GM12873 (cell line): Measurements from ENCODE around the gene KCNA3.

Source experiments
- TF ChIP-seq, protein P1 (sequence below): IDR thresholded peaks from 2 replicates; pipeline ENCODE4 v1.5.1; 2012; ENCODE audit warnings: low read depth, mild to moderate bottlenecking, moderate library complexity, low read length, control low read depth; ENCODE audit not compliant: insufficient read depth; ENCODE audit errors: missing control alignments

KCNA3 gene

DNA sequence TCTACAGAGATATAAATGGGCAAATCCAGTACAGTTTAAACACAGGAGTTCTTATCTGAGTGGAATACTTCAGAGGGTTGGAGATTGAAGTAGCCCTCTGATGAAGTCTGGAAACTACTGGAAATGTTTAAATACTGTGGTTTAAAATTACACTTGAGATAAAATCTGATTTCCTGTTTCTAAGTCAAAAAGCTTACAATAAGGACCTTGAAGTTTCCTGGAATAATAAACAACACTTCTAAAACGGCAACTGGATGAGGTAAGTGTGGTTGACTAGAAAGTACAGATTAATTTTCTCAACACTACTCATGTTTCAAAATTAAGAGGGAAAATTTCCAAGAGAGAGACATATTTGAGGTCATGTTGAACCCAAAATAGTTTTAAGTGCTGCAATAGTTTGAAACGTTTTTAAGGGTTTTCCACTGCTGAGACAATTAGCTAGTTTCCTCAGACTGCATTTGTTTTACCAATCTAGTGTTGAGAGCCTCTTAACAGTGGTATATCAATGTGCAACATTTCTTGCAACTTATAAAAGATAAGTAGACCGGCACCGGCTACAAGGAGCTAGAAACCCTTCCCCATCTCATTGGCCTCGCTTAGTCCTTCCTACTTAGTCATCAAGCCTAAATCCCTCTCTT lies 27.4 kb downstream of the KCNA3 start:
- TF ChIP-seq, protein P1, sequence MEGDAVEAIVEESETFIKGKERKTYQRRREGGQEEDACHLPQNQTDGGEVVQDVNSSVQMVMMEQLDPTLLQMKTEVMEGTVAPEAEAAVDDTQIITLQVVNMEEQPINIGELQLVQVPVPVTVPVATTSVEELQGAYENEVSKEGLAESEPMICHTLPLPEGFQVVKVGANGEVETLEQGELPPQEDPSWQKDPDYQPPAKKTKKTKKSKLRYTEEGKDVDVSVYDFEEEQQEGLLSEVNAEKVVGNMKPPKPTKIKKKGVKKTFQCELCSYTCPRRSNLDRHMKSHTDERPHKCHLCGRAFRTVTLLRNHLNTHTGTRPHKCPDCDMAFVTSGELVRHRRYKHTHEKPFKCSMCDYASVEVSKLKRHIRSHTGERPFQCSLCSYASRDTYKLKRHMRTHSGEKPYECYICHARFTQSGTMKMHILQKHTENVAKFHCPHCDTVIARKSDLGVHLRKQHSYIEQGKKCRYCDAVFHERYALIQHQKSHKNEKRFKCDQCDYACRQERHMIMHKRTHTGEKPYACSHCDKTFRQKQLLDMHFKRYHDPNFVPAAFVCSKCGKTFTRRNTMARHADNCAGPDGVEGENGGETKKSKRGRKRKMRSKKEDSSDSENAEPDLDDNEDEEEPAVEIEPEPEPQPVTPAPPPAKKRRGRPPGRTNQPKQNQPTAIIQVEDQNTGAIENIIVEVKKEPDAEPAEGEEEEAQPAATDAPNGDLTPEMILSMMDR, result no peak

DNA sequence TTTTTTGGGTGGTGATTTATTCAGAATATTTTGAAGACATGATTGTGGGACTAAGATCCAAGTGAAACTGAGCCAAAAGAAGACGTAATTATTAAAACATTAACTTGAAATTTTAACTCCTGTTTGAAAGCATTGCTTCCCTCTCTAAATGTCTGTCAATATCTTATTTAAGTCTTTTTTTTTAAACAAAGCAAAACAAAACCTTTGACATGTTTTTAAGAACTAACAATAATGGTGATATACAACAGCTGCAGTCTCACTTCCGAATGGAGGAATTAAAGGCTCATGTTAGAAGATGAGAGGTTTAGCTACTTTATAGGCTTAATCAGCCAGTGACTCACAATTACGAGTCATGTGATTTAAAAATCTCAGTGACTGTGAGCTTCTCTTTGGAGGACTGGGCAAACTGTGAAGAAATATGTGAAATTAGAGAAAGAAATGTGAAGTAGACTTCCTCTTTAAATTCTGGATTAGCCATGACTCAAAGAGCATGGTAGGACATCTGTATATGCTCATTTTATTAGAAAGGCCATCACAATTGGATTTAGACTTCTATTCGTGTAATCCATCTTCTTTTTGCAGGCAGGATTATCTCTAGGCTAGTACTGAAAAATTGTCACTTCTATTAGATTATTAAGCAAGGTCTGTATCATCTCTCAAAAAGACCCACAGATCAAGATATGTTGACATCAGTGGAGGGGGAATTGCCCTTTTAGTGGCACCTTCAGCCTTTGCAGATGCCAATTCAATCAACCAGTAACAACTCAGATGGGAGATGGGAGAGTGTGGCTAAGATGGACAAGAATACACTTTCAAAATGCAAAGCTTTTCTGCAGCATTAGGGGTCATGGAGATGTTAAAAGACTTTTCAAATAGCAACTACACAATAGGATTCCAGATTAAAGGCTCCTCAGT lies 28.7 kb downstream of the KCNA3 start:
- TF ChIP-seq, protein P1, result no peak

DNA sequence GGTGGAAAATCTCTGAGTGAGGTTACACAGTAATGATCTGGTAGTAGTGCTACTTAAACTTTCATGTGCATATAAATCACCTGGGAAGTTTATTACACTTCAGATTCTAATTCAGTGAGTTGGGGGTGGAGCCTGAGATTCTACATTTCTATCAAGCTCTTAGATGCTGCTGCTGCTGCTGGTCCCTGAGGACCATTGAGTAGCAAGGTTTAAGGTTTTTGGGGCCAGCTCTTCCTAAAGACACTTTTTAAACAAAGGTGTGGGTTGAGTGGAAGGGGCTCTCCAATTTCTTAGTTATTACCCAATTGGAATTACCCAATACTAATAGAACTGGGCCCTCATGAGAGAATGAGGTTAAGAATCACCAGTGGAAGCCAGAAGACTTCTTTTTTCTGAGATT lies 29.5 kb downstream of the KCNA3 start:
- TF ChIP-seq, protein P1, result no peak

DNA sequence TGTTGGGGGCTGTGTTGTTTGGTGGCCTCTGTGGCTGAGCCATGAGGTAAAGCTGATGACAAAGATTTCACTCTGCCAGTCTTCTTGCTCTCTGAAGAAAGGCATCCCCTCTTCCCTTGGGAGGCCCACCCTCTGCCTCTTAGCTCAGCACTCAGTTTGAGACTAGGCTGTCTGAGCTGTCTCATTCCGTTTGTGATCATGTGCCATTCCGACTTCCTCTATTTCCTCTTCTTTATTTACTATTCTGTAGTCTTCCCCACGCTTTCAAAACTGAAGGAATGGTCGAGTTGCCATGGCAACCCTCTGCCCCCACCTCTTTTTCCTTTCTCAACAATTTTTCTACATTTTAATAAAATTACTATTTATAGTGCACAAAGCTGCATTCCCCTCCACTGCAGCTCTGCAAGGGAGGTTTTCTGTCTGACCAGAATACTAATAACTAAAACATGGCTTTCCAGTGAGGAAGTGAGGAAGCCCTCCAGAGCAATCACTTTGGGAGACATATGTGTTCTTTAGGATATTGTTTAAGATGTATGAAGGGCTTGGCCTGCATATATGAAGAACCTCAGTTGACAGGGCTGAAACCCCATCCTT lies 30.8 kb downstream of the KCNA3 start:
- TF ChIP-seq, protein P1, result no peak

DNA sequence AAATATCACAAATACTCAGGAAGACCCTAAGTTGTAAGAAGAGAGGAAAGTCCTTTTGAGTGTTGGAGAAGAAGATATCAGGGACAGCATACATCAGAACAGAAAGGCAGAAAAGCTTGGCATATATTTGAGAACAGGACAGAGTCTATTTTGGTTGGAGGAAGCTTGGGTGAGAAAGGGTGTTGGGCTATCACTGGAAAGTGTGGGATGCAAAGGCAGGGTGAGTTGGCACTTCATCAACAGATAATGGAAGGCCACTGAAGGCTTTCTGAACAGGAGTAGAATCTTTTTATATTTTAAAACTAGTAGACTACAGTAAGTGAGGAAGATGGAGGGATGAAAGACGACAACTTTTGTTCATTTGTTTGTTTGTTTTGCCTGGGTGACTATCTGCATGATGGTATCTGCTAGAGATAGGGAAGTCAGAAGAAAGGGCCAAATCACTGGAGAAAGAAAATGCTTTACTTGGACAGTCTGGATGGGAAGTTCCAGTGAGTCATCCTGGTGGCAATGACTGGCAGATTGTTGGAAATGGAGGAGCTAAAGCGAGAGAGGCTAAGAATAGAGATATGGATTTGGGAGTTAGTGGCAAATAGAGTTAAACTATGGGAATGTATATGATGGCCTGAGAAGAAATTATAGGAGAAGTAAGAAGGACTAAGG lies 34.9 kb downstream of the KCNA3 start:
- TF ChIP-seq, protein P1, result no peak

DNA sequence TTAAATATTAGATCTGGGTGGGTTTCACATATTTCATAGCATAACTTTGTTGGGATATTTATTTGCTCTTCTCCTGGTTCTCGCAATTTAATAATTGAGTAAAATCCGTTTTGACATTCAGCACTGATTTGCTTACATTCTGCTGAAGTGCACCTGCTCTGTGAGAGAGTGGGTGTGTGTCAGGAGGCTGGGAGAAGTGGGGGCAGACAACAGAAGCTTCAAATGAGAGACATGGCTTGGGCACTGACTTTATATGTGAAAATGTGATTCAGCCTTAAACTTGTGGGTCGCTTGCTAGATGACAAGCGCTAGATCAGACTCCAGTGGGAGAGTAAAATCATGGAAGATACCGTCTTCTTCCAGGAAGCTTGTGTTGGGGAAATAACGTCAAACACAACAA lies 36.2 kb downstream of the KCNA3 start:
- TF ChIP-seq, protein P1, result no peak

DNA sequence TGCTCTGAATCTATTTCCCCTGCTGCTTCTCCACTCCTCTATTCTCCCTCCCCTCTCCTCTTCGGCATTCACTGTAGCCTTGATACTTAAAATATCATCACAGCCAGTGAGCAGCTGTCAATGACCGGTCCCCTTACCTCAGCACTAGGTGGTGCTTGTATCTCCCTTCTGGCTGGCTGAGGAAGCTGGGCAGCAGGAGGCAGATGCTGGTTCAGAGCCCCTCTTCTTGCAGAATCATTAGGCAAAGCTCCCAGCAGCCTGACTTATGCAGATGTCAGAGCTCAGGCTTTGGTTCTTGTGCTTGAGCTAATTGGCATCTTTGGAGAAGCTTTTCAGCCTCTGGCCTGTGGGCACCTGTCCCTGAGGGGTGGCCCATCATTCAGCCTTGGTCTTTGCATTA lies 36.7 kb downstream of the KCNA3 start:
- TF ChIP-seq, protein P1, result no peak
